Small intestine (tissue), 7 donors: Measurements from ENCODE around the gene CBY2. TPM values are rescaled to one million over a fixed set of nuclear protein-coding genes. Genes with fewer than 3 reads are reported as not detected.

Experiments
- DNase-seq, 2 donors: peaks; one replicate each; pipeline versions ENCODE4 v3.0.0 to v3.0.0-alpha.2; 2013
- FAIRE-seq: peaks from 2 replicates; lab custom pipeline; 2012; peaks lifted over from hg19 to GRCh38; lab: Jason Lieb, UNC
- H3K27ac ChIP-seq, 3 donors: one replicate each; pipeline ENCODE4 v1.5.1; 2013; ENCODE audit warnings: low read length in 2 of 3, mild to moderate bottlenecking in 2 of 3, control low read depth in 1 of 3, inconsistent platforms in 1 of 3, low read depth in 1 of 3, moderate library complexity in 1 of 3
- H3K27me3 ChIP-seq, 3 donors: one replicate each; pipeline ENCODE4 v1.6.1; 2013; ENCODE audit warnings: low read length in 3 of 3, inconsistent platforms in 1 of 3; ENCODE audit not compliant: control insufficient read depth in 3 of 3, insufficient read depth in 3 of 3
- H3K36me3 ChIP-seq, 3 donors: one replicate each; pipeline ENCODE4 v1.6.1; 2013; ENCODE audit warnings: low read length in 3 of 3, inconsistent platforms in 1 of 3, low read depth in 1 of 3, mild to moderate bottlenecking in 1 of 3, moderate library complexity in 1 of 3; ENCODE audit not compliant: control insufficient read depth in 3 of 3, insufficient read depth in 2 of 3
- H3K4me1 ChIP-seq, 3 donors: one replicate each; pipeline ENCODE4 v1.6.1; 2013; ENCODE audit warnings: low read length in 2 of 3, inconsistent platforms in 1 of 3, low read depth in 1 of 3, mild to moderate bottlenecking in 1 of 3, moderate library complexity in 1 of 3; ENCODE audit not compliant: control insufficient read depth in 3 of 3, insufficient read depth in 2 of 3
- H3K4me3 ChIP-seq, 3 donors: one replicate each; pipeline ENCODE4 v1.5.1; 2013; ENCODE audit warnings: low read length in 3 of 3, control low read depth in 1 of 3, inconsistent platforms in 1 of 3, low read depth in 1 of 3, mild to moderate bottlenecking in 1 of 3, moderate library complexity in 1 of 3
- H3K9me3 ChIP-seq, 2 donors: one replicate each; pipeline ENCODE4 v1.6.1; 2013; ENCODE audit warnings: low read depth in 1 of 2, low read length in 1 of 2; ENCODE audit not compliant: control insufficient read depth in 2 of 2, insufficient read depth in 1 of 2
- WGBS, 3 donors: extraction: QIAGEN DNeasy Blood & Tissue Kit; methylation state at CpG; one replicate each; pipeline ENCODE4 v1.1.7; 2013; 5-methylcytosine and 5-hydroxymethylcytosine counted together
- polyA plus RNA-seq, 4 donors: library from polyadenylated mRNA; stranded (reverse) in 3 of 4; unstranded in 1 of 4; fragments of 200-250 nt in 3 of 4; fragments of 120-200 nt in 1 of 4; gene quantifications; one replicate each; pipeline versions ENCODE4 v1.2.1 to v1.2.3, GENCODE V29; 2013
- donor health status: healthy with polysubstance abuse.
- donor health status: control.
- donor health status: control.
- donor health status: Bipolar disorder and iron deficiency.
- donor health status: healthy.

CBY2 gene
- polyA plus RNA-seq, 4 donors, result not detected

DNA sequence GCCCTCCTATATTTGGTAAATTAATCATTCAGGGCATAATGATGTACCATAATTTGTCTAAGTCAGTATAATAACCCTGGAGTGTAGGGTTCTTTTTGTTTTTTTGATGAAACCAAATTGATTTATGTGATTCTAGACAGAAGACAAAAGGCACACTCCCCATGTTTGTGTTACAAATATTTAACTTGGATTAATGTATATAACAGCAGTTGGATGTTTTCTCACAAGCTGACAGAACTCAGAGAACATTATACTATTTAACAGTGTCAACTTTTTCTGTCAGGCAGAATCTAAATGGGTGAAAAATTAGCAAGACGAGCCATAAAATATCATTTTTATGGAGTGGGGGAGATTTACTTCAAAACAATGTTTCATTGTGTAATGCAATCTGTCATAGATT lies 15.2 kb downstream of the CBY2 start:
- Histone ChIP-seq H3K27ac (no peak overlapping the region), H3K36me3 (no peaks in the 10 kb centered on the region), H3K9me3 (no peaks in the 10 kb centered on the region), H3K4me3 (no peak overlapping the region), H3K27me3 (no peaks in the 10 kb centered on the region), H3K4me1 (no peaks in the 10 kb centered on the region)
- FAIRE-seq (no peak), DNase-seq (no peak)
- WGBS, 3 donors, result 33 to 40% (median 35%) methylated on average over 1 of the region's 1 CpG

DNA sequence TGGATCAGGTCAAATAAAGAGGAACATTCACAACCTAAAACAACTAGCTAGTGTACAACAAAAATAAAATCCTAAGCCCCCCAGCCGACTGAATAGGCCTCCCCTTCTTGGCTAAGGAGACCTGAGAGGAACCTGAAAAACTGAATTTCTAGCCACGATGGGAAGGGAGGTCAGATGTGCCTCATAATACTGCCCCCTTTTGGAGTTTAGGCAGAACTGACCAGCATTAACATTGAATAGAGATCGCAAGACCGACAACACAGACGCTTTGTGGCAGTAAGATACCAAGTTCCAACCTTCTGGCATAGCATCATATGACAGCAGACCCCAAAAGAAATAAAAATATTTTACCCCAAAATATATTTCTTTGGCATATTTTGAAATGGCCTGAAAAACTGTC lies 15.9 kb downstream of the CBY2 start:
- H3K9me3 ChIP-seq, result no peaks in the 10 kb centered on the region
- no peak for DNase-seq
- H3K36me3 ChIP-seq, result no peaks in the 10 kb centered on the region
- WGBS, 3 donors, result 57 to 67% (median 64%) methylated on average over 5 of the region's 5 CpGs
- H3K27ac ChIP-seq, result no peak overlapping the region
- no peaks in the 10 kb centered on the region for H3K4me1 ChIP-seq
- H3K4me3 ChIP-seq, result no peak overlapping the region
- FAIRE-seq, result no peak
- no peaks in the 10 kb centered on the region for H3K27me3 ChIP-seq

DNA sequence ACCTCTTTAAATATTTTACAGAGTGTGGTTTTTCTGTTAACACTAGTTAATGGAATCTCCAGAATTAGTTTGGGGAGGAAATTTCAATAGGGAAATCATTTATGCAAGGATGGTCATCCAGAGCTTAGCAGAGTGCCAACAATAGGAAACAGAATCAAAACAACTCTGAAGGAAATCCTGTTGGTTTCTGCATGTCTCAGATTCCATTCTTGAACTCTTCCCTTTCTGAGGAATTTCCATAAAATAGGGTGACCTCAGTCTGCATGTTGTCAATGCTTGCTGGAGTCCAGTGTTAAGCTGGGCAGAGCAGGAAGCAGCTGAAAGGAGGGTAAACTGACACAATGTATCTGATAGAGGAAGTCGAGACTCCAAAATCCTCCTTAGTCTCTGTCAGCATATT lies 16.9 kb downstream of the CBY2 start:
- FAIRE-seq, result no peak
- H3K27ac ChIP-seq, result no peak overlapping the region
- H3K4me1 ChIP-seq, result no peaks in the 10 kb centered on the region
- WGBS, 3 donors, result 64 to 86% (median 70%) methylated on average over 1 of the region's 1 CpG
- H3K4me3 ChIP-seq, result no peak overlapping the region
- H3K9me3 ChIP-seq, result no peaks in the 10 kb centered on the region
- no peaks in the 10 kb centered on the region for H3K36me3 ChIP-seq
- H3K27me3 ChIP-seq, result no peaks in the 10 kb centered on the region
- DNase-seq, result no peak

- Histone ChIP-seq H3K27ac (no peak overlapping the region), H3K27me3 (no peaks in the 10 kb centered on the region), H3K4me3 (no peak overlapping the region), H3K36me3 (no peaks in the 10 kb centered on the region), H3K4me1 (no peaks in the 10 kb centered on the region), H3K9me3 (no peaks in the 10 kb centered on the region)
- FAIRE-seq (no peak), DNase-seq (no peak)
- 72 to 74% (median 72%) methylated on average over 5 of the region's 5 CpGs for WGBS, 3 donors
Observed at GRCh38 chr13:45721203-45721731, 19.1 kb downstream of the CBY2 start.

DNA sequence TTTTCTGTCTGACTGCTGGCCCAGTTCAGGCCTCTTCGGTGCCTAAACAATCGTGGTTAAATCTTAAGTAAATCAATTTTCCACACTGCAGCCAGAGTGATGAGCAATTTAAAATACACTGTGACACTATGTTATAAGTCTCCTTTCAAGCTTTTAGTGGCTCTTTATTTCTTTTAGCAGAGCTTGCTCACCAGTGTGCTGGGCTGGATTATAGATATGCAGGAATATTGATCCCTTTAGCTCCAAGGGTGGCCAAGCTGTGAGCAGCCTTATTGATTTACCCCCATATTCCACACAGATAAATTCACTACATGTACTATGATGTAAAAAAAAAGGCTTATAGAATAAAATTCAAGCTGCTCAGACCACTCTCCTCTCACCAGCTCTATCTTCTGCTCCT lies 21.7 kb downstream of the CBY2 start:
- Histone ChIP-seq H3K27me3 (no peaks in the 10 kb centered on the region), H3K27ac (no peak overlapping the region), H3K4me1 (no peaks in the 10 kb centered on the region), H3K4me3 (no peak overlapping the region), H3K36me3 (no peaks in the 10 kb centered on the region), H3K9me3 (no peaks in the 10 kb centered on the region)
- DNase-seq (no peak), FAIRE-seq (no peak)
- 67 to 72% (median 70%) methylated on average over 2 of the region's 2 CpGs for WGBS, 3 donors

- DNase-seq, result peak in 1 of 2 donors; percentile 3
- no peak for FAIRE-seq
- Histone ChIP-seq H3K9me3 (no peaks in the 10 kb centered on the region), H3K4me3 (no peak overlapping the region), H3K36me3 (no peaks in the 10 kb centered on the region), H3K4me1 (no peaks in the 10 kb centered on the region), H3K27me3 (peaks cover 0 to 2% (median 0%) of the 10 kb centered on the region in 3 donors), H3K27ac (no peak overlapping the region)
- WGBS, 3 donors, result 58 to 69% (median 65%) methylated on average over 6 of the region's 6 CpGs
Observed at GRCh38 chr13:45728759-45729158, 26.6 kb downstream of the CBY2 start.

GRCh38 chr13:45731455-45731854 lies 29.3 kb downstream of the CBY2 start:
- no peaks in the 10 kb centered on the region for H3K4me1 ChIP-seq
- H3K27ac ChIP-seq, result no peak overlapping the region
- no peak overlapping the region for H3K4me3 ChIP-seq
- DNase-seq, result no peak
- no peaks in the 10 kb centered on the region for H3K9me3 ChIP-seq
- 69 to 84% (median 77%) methylated on average over 3 of the region's 3 CpGs for WGBS, 3 donors
- H3K36me3 ChIP-seq, result no peaks in the 10 kb centered on the region
- FAIRE-seq, result no peak
- H3K27me3 ChIP-seq, result peaks cover 0 to 2% (median 0%) of the 10 kb centered on the region in 3 donors

GRCh38 chr13:45732916-45733315 lies 30.8 kb downstream of the CBY2 start:
- H3K9me3 ChIP-seq, result no peaks in the 10 kb centered on the region
- H3K4me3 ChIP-seq, result no peak overlapping the region
- 60 to 65% (median 63%) methylated on average over 5 of the region's 5 CpGs for whole genome bisulfite sequencing, 3 donors
- no peaks in the 10 kb centered on the region for H3K4me1 ChIP-seq
- H3K36me3 ChIP-seq, result no peaks in the 10 kb centered on the region
- H3K27me3 ChIP-seq, result peaks cover 0 to 2% (median 0%) of the 10 kb centered on the region in 3 donors
- no peak for DNase-seq
- FAIRE-seq, result no peak
- H3K27ac ChIP-seq, result no peak overlapping the region

DNA sequence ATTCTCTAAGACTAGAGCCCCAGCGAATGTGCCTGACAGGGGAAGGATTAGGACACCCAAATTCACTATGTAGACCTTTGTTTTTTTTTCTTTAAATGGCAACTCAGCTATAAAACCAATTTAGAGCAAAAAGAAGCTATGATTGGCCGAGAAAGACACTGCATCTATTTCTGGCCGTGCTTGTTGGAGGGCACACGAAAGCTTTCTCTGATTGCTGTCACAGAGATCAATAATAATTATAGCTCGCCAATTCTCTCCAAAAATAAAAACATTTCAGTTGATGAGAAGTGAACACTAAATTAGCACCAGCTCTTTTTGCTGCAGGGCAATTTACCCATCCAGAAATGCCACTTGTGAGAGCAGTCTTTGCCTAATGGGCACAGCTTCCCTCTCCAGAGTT lies 31.2 kb downstream of the CBY2 start:
- no peaks in the 10 kb centered on the region for H3K9me3 ChIP-seq

More for the DNA sequence above, 31.2 kb downstream of the CBY2 start:
- FAIRE-seq (no peak), DNase-seq (no peak)
- Histone ChIP-seq H3K4me1 (no peaks in the 10 kb centered on the region), H3K27me3 (peaks cover 0 to 2% (median 0%) of the 10 kb centered on the region in 3 donors), H3K27ac (no peak overlapping the region), H3K36me3 (no peaks in the 10 kb centered on the region), H3K4me3 (no peak overlapping the region)
- WGBS, 3 donors, result 71 to 83% (median 77%) methylated on average over 5 of the region's 5 CpGs
